ENCODE measurements around the gene MALSU1.
"Not testable (repeated sequence)": the region's sequence is repeated elsewhere in the genome, so short reads cannot be mapped to it uniquely, and the experiment has no call there.

Gene MALSU1

GRCh38 chr7:23287612-23288011 lies 11.5 kb upstream of the MALSU1 start:
- no peak for DNase-seq

DNA sequence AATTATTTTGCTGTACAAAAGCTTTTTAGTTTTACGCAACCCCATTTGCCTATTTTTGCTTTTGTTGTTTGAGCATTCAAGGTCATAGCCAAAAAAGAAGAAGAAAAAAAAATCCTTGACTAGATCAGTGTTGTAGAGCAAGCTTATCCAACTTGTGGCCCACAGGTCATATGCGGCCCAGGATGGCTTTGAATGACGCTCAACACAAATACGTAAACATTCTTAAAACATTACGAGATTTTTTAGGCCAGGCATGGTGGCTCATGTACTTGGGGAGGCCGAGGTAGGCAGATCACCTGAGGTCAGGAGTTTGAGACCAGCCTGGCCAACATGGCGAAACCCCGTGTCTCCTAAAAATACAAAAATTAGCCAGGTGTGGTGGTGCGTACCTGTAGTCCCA lies 8.1 kb upstream of the MALSU1 start:
- DNase-seq, result no peak

DNA sequence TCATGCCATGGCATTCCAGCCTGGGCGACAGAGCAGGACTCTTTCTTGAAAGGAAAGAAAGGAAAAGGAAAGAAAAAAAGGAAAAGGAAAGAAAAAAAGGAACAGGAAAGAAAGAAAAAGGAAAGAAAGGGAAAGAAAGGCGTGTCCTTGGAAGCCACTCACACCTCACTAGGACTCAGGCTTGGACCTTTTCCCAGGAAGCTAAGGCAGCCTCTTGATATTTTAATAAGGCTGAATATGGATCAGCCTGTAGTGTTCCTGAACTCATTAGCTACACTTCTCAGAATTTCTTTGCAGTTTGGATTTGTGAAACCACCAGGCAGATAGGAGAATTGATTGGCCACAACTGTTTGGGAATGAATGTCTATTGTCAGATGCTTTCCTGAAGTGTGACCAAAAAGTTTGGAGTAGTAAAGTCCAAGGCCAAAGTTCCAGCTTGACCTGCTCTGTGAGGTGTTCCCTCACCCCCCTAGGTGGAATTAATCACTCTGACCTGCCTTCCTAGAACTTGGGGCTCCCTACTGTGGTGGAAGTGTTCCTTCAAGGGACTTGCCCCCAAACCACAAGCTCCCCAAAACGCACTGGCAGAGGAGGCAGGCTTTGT lies 7.1 kb upstream of the MALSU1 start:
- no peak for DNase-seq

DNA sequence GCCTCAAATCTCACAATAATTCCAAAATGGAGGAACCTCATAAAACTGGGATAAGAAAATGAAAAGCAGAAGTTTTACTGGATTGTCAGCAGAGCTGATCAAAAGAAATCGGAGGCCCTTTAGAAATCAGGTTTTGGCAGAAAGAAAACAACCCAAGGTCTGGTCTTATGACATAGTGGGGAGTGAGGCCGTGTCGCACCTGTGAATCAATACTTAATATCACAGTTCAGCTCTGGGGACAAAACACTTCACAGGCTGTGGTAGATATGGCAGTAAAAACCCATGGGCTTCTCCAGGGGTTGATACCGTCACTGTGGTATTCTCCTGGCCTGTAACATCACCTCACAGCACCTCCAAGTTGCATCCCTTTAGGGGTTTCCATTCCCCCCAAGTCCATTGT lies 6.5 kb upstream of the MALSU1 start:
- DNase-seq, result no peak

DNA sequence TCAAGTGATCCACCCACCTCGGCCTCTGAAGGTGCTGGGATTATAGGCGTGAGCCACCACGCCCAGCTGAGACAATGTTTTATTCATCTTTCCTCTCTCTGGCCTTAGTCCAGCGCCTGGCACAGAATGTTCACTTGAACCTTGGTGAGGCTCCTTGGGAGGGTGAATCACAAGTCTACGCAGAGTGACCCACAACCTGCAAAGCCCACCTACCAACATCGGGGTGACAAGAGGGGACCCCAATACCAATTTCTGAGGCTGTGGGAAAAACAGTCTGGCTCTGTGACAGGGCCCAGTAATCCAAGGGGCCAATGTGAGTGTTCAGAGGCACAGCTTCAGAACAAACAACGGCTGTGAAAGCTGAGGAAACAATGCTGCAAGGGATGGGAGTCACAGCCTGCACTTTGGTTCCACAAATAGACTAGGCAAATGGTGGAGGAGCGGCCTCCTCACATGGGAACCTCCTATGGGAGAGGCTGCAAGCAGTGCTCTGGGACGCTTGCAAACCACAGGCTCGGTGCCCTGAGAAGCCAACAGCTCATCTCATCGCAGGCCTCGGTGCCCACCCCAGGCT lies 5.6 kb upstream of the MALSU1 start:
- no peak for DNase-seq

DNA sequence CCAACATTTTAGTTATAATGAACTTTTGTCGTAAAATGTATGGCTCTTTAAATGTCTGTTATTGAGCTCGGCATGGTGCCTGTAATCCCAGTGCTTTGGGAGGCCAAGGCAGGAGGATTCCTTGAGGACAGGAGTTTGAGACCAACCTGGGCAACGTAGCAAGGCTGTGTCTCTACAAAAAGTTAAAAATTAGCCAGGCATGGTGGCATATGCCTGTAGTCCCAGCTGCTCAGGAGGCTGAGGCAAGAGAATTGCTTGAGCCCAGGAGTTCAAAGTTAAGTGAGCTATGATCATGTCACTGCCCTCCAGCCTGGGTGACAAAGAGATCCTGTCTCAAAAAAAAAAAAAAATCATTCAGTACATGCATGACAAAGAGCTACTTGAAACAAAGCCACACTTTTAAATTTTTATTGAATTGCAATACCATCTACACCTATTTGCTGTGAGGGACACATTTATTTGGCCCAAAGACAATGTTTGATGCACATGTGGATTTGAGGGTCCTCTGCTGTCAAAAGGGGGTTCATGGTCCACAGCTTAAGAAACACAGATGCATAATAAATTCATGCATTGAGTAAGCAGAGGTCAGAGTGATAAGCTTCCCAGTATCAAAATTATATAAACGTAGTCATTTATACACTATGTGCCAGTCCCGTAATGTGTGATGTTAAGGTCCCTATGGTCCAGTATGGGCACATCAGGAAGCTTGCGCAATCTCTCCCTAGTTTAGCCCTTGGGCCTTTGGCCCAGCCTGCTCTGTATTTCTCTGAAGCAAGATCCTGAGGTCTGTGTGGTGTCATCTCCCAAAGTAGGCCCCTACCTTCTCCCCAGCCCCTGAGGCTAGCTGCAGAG lies 4.4 kb upstream of the MALSU1 start:
- DNase-seq, result no peak

- DNase-seq, result no peak
These were observed 3.8 kb upstream of the MALSU1 start for GRCh38 chr7:23295401-23295697.

DNA sequence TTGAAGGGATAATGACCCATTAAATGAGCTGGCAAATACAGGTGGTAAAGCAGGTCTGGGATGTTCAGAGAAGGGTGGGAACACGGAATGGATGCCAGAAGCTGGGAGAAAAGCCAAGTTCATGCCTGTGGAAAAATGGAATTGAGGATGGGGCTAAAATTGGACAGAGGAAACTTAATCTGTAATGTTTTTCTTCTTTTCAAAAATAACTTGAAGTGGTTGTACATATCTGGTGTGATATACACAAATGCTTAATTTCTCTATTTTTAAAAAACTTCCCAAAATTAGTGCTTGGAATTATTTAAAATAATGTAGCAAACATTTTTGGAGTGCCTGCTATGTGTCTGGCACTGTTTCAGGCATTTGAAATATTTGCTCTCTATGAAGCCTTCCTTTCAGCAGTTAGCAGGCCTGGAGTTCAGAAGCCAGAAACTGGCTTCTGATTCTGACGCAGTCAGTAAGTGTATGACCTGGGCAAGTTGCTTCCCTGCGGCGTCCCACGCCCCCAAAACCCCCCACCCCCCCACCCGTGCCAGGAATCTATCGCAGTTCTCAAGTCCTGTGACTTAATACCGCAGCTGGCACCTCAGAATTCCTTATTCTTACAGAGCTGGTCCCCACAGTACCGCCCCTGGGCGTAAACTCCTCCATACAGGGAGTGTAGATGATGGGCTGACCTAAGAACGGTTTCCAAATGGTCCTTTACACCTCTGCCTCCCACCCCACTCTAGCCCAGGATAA lies 828 bp upstream of the MALSU1 start:
- no peak for DNase-seq

DNA sequence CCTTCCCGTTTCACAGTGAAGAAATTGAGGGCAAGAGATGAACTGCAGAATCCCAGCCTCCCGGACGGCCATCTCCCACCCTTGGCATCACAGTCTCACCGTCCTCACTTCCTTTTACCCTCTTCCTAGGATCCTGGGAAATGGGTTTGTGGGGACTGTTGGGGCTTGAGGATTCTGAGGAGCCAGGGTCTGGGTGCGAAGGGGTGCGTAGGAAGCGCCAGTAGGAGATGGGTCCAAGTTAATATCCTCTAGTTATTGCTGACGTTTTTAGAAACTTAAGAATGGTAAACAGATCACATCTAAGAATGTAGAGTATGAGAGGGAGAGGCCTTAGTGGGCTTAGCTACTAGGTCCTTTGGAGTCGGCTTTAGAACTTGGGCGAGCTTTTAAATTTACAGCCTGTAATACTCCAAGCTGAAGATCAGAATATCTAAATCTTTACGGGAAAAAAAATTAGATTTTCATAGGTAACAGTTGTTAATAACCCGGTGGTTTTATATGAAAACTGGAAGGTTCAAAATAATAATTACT lies 696 bp downstream of the MALSU1 start:
- DNase-seq, result no peak

GRCh38 chr7:23306936-23307521 lies 7.9 kb downstream of the MALSU1 start:
- DNase-seq, result no peak

DNA sequence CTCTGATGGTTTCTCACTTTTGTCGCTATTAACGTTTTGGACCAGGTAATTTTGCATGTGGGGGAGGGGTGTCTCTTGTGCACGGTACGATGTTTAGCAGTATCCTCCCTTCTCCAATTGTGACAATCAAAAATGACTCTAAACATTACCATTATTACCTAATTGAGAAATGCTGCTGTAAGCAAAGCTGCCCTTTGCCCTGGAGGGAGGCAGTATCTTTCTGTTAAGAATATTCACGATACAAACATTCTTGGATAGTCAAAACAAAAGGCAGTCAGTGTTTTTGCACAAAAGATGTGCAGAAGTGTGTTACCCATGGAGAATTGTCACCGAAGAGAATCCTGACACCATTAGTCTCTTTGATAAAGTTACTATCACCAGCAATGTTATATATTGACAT lies 9.6 kb downstream of the MALSU1 start:
- no peak for DNase-seq

DNA sequence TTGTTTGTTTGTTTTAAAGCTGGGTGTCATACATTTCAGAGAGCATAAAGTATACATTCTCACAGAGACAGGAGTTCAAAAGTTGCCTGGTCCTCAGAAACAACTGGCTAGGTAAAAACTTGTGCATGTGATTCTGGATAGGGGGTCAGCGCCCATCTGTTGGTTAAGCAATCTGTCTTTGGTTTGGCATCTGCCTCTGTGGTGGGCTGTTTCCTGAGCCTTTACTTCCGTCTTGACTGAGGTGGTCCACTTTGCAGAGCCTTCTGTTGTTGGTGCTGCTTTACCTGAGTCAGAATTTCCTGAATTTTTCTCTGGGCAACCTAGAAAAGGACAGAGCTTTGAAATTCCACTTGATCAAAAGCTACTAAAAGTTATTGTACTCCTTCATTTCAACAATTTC lies 13.0 kb downstream of the MALSU1 start:
- DNase-seq, result not testable (repeated sequence)

DNA sequence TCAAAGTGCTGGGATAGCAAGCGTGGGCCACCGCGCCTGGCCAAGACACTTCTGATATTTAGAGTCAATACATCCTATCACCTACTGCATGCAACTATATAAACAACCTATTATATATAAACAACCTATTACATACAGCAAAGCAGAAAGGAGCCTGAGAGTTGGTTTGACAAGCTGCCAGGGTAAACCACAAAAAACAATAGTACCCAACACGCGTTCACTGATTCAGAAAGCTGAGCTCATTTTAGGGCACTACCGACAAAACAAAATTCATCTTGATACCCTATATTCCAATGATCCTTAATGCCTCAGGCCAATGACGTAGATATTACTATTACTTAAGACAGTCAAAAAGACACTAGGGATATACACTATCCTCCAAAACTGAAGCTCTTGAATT lies 16.2 kb downstream of the MALSU1 start:
- DNase-seq, result no peak

GRCh38 chr7:23331132-23331531 lies 32.0 kb downstream of the MALSU1 start:
- no peak for DNase-seq

GRCh38 chr7:23332193-23332592 lies 33.1 kb downstream of the MALSU1 start:
- no peak for DNase-seq

DNA sequence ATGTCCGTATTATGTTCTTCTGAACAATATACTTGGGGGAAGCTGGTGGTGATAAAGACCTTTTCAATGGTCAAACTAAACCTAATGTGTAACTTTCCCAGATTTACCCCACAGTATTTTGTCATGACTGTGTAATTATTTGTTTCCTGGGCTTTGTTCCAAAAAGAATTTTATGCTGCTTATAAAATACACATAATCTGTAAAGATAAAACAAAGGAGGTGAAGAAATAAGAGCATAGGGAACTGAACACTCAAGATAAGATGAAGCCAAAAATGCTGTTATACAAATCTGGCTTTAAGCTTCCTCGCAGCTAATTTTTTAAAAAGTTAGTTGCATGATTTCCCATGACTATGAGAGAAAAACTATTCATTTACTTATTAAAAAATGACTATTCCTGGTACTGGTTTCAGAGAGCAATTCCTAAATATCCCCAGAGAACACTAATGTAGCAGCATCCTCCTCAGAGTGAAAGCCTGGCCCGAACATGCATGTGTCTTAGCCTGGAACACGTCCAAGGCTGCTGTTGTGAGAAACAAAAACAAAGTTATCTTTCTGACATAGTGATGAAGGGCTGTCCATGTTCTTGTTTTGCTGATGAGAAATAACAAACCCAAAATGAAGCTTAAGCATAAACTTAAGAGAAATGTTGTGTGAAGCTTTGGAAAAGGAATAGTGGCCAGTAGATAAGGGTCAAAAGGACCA lies 33.9 kb downstream of the MALSU1 start:
- DNase-seq, result no peak

DNA sequence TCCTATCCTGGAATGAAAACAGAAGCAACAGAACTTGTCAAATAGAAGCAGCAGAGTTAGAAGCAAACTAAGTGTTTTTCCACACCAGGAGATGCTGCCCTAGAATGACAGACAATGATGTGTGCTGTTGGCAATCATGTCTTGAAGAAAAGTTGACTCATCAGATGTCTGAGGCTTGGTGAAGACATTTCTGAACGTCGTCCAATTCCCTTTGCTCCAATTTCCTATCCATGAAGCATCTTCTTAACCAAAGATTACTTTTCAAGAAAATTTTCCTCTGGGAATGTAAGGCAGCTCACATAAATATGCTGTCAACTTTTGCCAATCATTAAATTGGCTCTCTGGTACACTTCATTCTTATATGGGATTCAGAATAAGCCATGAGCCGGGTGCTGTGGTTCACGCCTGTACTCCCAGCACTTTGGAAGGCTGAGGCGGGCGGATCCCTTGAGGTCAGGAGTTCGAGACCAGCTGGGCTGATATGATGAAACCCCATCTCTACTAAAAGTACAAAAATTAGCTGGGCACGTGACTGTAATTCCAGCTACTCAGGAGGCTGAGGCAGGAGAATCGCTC lies 34.6 kb downstream of the MALSU1 start:
- no peak for DNase-seq

GRCh38 chr7:23334482-23335056 lies 35.4 kb downstream of the MALSU1 start:
- DNase-seq, result no peak

GRCh38 chr7:23335136-23335535 lies 36.0 kb downstream of the MALSU1 start:
- DNase-seq, result no peak

DNA sequence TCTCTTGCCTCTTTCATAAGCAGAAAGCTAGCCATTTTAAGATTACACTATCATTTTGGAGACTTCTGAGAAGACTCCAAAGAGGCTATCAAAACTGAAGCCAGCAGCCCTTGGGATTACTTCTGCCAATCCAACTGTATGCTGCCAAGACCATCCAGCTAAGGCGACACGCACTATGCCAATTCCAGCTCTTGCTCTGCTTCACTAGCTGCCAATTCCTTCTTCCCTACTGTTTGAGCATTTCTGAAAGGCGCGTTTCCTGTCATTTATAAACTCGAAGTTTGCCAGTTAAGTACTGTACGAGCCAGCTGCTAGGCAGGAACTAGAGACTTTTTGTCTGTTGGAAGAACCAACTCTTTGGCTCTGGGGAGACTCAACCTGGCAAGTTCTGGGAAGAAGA lies 36.5 kb downstream of the MALSU1 start:
- DNase-seq, result no peak

DNA sequence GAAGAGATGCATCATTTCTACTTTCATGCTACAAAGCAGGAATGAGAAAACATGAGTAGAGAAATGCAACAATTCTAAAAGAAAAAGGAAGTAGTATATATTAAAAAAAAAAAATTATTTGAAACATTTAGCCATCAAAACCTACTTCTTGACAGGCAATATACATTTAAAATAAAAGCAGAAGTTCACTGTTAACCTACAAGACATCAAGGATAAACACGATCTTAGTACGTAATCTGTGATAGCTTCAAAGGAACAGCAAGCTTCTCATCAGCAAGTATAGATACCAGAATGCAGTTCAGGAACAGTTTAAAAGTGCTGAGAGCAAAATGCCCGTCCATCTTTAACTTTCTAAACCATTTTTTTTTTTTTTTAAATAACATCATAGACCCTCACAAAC lies 36.9 kb downstream of the MALSU1 start:
- no peak for DNase-seq

DNA sequence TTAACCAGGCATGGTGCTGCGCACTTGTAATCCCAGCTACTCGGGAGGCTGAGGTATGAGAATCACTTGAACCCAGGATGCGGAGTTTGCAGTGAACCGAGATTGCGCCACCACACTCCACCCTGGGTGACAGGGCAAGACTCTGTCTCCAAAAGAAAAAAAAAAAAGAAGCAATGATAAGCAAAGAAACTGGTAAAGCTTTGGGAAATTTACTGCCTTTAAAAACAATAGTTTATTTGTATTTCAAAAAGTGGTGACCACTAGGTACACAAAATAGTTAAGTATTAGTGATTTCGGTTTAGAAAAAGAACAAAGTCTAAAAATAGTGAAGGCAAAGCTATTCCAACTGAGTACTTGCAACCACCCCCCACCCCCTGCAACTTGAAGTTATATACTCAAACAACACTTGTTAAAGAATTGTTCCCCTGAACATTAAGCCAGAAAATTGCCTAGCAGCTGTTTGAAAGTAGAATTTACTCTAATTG lies 37.7 kb downstream of the MALSU1 start:
- no peak for DNase-seq

Data from KG1 (cell line).